Activated naive CD4-positive, alpha-beta T cell (primary cell): Measurements from ENCODE around the gene TEX14.

ENCODE experiments used
- DNase-seq, 4 experiments: peaks; one replicate each; lab custom pipeline; 2025; lab: John Stamatoyannopoulos, UW

Gene TEX14

GRCh38 chr17:58529275-58529674 lies 162.6 kb downstream of the TEX14 start:
- no peak for DNase-seq

DNA sequence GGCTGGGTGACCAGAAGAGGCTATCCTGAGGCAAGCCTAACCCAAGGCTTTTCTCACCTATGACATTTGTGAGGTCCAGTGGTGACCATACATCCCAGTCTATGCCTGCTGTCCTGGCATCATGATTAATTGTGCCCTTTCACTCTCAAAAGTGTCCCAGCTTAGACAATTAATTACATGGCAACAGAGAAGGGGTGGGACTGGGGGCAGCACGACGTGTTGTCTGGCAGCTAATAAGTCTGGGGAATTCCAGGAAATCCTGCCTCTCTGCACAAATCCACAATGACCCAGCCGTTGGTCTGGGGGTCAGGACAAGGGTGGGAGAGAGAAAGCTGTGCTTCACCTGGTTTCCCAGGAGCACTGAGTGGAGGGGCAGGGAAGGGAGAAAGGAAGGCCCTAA lies 163.4 kb downstream of the TEX14 start:
- DNase-seq: no peak

GRCh38 chr17:58527949-58528348 lies 163.9 kb downstream of the TEX14 start:
- DNase-seq: no peak

- DNase-seq: no peak
Measured at GRCh38 chr17:58527306-58527705, 164.5 kb downstream of the TEX14 start.

DNA sequence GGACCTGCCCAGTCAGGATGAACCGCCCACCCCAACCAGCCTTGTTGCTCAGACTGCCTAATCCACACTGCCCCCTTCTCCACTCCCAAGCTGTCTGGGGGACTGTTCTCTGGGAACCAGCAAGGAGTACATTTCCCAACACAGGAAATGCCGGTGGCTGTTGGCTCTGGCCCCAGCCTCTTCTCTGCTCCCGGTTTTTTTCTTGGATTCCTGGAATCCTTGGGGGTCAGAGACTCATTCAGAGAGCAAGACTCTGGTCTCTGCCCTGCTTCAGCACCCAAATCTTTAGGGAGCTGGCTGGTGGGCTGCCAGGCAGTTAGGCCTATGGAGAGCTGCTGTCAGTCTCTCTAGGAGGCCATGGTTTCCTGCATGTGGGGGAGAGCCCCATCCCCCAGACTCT lies 166.6 kb downstream of the TEX14 start:
- no peak for DNase-seq

- no peak for DNase-seq
Measured at GRCh38 chr17:58521680-58522079, 170.2 kb downstream of the TEX14 start.

- no peak for DNase-seq
Measured at GRCh38 chr17:58520843-58521430, 170.9 kb downstream of the TEX14 start.

DNA sequence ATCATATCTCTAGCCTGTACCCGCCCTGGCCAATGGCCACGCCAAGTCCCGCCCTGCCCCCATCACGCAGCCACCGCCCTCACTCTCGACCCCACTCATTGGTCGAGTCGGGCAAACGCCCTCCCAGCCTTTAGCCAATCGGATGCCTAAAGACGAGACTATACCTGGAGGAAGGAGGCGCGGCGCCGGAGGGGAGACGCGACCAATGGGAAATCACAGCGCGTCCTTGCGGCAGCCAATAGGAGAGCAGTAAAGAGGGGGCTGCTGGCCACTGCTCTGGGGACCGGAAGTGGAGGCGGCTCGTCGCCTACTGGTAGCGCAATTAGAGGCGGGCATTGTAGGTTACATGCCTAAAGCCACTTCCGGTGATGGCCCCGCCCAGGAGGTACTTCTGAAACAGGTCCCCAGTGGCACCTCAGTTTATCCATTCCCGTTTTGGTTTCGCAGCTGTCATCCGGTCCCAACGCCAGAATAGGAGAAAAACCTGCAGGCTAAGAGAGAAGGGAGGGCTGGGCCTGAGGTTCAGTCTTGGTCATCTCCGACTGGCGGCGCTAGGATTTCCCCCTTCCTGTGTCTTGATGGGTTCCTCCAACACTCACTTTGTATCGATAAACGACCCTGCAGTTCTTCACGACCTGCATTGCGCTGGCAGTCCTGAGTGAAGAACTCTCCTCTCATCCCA lies 173.8 kb downstream of the TEX14 start:
- DNase-seq: peak; percentile 96 to 100 (median 98)

DNA sequence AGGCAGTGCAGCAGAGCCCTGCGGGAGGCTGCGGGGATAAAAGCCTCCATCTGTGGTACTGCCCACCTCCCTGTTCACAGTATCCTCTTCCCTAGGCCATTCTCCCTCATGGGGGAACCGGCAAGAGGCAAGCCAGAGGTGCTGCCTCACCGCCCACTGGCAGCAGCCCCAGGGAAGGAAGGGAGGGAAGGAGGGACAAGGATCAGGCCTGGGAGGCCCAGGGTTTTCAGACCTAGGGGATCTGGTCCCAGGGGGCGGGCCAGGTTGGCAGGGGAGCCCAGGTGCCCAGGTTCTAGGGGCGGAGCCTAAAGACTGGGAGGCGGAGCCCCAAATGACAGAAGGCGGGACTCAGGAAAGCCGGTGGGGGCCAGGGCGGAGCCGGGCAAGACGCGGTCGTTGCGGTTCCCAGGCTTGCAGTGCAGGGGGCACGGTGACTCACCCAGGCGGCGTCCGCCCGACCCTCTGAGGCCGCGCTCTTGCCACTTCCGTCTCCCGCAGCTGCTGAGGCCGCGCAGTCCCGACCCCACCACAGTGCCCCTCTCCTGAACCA lies 174.4 kb downstream of the TEX14 start:
- no peak for DNase-seq

GRCh38 chr17:58516644-58517377 lies 175.0 kb downstream of the TEX14 start:
- DNase-seq: no peak

DNA sequence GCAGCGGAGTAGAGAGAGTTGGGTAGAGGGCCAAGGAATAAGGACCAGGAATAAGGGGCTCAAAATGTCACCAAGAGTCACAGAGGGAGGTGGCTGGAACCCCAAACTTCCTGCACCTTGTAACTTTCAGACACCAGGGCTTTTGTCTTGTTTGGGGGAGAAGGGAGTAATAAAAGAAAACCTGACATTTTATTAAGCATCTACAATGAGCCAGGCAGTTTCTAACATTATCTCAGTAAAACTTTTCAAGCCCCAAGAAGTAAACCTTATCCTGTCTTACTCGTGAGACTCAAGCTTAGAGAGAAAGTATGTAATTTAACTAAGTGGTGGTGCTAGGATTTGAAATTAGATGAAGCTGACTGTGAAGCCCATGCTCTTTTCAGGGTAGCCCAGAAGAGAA lies 176.6 kb downstream of the TEX14 start:
- no peak for DNase-seq

- no peak for DNase-seq
Measured at GRCh38 chr17:58514770-58515157, 177.1 kb downstream of the TEX14 start.

DNA sequence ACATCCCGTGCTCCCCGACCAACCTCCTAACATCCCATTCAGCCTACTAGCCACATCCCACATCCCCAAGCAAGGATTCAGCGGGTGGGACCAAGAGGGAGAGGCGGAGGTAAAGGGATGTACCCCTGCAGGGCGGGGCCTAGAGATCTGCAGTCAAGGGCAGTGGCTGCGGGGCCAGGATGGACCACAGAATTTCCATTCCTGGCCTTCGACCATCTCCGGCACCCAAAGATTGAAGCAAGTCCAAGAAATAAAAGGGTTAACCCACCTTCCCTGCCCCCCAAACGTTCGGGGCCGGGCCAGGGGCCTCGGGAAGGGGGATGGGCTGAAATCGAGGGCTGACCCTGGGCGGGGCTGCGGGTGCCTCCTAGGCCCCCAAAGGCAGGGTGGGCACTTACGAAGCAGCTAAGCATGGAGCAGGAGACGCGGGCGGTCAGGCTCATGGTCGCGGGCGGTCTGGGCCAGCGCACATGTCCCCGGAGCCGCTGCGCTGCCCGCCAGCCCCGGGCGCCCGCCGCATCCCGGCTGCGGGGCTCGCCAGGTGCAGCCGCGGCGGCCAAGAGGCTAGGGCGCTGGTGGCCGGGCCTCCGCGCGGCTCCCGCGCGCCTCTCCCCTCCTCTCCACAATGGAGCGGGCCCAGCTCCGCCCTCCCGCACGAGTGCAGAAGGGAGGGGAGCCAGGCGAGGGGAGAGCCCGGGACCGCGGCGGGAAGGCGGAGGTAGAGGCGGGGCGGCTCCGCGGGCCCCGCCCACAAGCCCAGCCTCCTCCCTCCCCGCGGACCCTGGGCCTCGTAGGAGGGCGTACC lies 177.7 kb downstream of the TEX14 start, which contains the start of gene MTMR4:
Gene MTMR4, minus strand, starts transcription at position 674 of the 805 bp plus-strand sequence. Its CDS starts 231 bp downstream, at position 443.
- DNase-seq: peak; percentile 18 to 57 (median 35)

DNA sequence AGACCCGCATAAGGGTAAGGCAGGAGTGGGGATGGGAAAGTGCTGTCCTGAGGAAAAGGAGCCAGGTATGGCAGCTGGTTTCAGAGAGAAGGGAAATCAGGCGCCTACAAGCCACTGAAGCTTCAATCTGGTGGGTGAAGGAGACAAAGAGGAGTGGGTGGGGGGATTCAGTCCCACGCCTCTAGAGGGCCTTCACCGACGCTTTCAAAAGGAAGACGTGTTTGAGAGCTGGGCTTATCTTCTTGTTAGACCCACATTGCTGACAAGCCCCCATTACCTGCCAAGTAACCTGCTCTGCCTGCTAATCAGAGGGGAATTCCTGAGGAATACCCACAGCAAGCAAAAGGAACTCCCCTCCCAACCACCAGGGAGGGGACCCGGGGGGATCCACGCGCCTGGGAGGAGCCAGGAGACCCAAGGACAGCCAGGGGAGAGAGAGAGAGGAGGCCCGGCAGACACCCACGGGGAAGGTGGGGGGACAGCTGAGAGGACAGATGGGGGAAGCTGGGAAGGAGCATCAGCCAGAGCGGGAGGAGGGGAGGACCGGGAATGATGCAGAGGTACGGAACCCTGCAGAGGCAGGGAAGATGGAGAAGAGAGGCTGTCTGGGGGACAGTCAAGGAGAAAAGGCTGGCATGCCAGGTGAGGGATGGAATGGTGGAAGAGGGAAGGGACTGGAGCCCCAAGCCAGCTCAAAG lies 178.4 kb downstream of the TEX14 start:
- no peak for DNase-seq

GRCh38 chr17:58510075-58510474 lies 181.8 kb downstream of the TEX14 start:
- DNase-seq: no peak

GRCh38 chr17:58508341-58509067 lies 183.3 kb downstream of the TEX14 start:
- DNase-seq: no peak

GRCh38 chr17:58507123-58507634 lies 184.7 kb downstream of the TEX14 start:
- DNase-seq: no peak
